Measurements from ENCODE around the gene GRM1.
A peak's percentile ranks its signal among the peaks of the same experiment; 100 is the strongest.
"Not testable (repeated sequence)": the region's sequence is repeated elsewhere in the genome, so short reads cannot be mapped to it uniquely, and the experiment has no call there.

Gene GRM1

DNA sequence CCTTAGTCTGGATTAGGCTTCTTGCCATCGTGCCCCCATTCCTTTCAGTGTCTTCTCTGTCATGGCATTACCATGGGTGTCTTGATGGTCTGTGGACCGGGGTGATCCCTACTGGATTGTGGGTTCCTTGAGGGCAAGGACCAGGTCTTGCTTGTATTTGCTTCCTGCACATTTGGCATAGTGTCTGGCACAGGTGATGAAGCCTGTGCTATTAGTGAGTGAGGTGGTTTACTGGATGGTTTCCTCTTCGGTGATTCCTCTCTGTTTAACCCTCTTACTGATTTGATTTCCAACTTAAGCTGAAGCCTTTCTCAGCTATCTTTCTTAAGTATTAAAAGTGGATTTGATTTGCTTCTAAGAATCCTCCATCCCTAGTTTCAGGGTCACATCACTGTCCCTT is 162.3 kb downstream of the GRM1 start:
- H3K36me3 Mint-ChIP-seq: no peaks in the 10 kb centered on the region
- ATAC-seq (replicated peaks): no peak
- no peak overlapping the region for H3K27ac Mint-ChIP-seq
- no peaks in the 10 kb centered on the region for H3K27me3 Mint-ChIP-seq
- no peaks in the 10 kb centered on the region for H3K9me3 Mint-ChIP-seq
- no peak for DNase-seq
- no peaks in the 10 kb centered on the region for H3K4me1 Mint-ChIP-seq
- H3K4me3 Mint-ChIP-seq: no peak overlapping the region

DNA sequence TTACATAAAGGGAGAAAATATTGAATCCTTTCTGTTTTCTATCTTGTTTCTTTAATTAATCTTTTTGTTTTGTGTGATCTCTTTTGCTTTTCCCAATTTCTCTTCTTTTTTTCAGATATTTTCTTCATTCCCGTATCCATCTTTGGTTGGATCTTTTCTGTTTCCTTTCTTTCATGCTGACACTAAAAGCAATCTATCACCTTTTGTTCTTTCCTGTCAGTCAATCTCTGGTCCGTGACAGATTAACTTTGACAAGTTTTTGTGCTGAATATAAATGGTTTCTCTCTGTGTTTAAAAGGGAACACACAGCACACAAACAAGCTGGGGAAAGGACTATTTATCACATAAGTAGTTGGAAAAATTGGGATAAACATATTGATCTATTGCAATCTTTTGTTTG is 162.8 kb downstream of the GRM1 start:
- no peak overlapping the region for H3K4me3 Mint-ChIP-seq
- H3K9me3 Mint-ChIP-seq: no peaks in the 10 kb centered on the region
- ATAC-seq (replicated peaks) (no peak), DNase-seq (no peak)
- no peaks in the 10 kb centered on the region for H3K27me3 Mint-ChIP-seq
- H3K4me1 Mint-ChIP-seq: no peaks in the 10 kb centered on the region
- no peaks in the 10 kb centered on the region for H3K36me3 Mint-ChIP-seq
- no peak overlapping the region for H3K27ac Mint-ChIP-seq

DNA sequence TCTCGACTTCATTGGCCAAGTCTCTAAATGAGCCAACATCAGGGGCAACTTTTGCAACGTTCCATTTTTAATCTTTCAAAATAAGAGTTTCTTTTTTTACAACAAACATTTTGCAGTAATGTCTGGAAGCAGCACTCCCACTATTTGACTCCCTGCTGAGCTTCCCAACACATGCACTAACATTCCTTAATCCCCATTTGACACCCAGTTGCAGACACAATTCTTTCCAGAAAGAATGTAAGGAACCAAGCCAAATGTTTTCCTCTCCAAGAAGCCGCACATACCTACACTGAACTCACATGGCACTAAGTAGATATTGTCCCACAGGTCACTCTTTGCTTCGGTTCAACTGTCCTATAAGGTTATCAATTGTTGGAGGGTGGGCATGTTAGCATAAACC is 165.6 kb downstream of the GRM1 start:
- Mint-ChIP-seq H3K27me3 (no peaks in the 10 kb centered on the region), H3K4me1 (no peaks in the 10 kb centered on the region), H3K9me3 (no peaks in the 10 kb centered on the region), H3K4me3 (no peak overlapping the region), H3K27ac (no peak overlapping the region), H3K36me3 (no peaks in the 10 kb centered on the region)
- ATAC-seq (replicated peaks) (no peak), DNase-seq (no peak)

DNA sequence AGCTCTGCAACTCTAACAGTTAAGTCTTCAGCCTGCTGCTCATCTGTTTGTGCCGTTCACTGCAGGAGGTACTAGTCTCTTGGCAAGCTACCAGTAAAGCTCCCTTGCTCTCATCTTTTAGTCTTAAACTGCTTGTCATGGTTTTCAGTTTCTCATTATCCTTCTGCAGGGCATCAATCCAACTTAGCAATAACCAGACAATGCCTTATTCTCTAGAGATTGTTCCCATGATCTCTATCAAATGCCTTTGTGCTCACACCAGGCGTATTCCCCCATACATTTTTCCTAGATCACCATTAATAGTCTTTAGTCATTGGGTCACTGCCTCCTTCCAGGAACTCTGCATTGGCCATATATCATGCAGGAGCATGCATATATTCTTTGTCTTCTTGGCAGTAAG is 171.3 kb downstream of the GRM1 start:
- Mint-ChIP-seq H3K4me1 (no peaks in the 10 kb centered on the region), H3K9me3 (no peaks in the 10 kb centered on the region), H3K27ac (no peak overlapping the region), H3K27me3 (no peaks in the 10 kb centered on the region), H3K36me3 (no peaks in the 10 kb centered on the region), H3K4me3 (no peak overlapping the region)
- no peak for DNase-seq
- no peak for ATAC-seq (replicated peaks)

DNA sequence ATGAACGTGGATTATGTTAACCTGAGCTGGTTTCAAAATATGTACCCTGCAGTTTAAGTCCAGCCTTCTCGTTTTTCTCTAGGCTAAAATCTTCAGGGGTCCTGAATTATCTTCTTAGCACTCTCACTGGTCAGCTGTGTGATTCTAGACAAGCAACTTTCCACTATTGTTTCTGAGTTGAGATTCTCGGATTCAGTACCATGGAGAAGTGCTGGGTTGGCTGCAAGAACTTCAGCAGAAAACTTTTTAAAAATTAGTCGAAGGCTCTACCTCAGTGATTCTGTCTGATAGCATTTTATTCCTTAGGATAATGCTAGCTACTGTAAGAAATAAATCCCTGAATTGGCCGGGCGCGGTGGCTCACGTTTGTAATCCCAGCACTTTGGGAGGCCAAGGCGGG is 173.7 kb downstream of the GRM1 start:
- Mint-ChIP-seq H3K27me3 (no peaks in the 10 kb centered on the region), H3K4me1 (no peaks in the 10 kb centered on the region), H3K9me3 (no peaks in the 10 kb centered on the region), H3K4me3 (no peak overlapping the region), H3K27ac (no peak overlapping the region), H3K36me3 (no peaks in the 10 kb centered on the region)
- ATAC-seq (replicated peaks) (no peak), DNase-seq (no peak)

DNA sequence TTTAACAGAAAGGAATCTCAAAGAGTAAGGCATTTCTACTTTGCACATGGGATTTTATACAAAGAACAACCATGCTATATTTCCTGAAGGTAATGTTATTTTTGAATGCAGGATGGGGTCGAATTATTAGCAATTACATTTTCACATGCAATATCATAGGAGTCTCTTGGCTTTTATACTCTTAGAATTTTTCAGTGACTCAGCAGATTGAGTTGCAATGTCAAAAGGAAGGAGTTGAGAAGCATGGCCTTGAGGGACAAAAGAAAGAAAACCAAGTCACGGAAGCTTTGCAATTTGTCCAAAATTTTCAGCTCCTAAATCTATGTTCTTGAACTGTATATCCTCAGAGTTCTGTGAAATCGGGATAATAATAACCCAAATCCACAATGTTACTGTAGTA is 181.1 kb downstream of the GRM1 start:
- H3K36me3 Mint-ChIP-seq: no peaks in the 10 kb centered on the region
- no peak overlapping the region for H3K4me3 Mint-ChIP-seq
- DNase-seq (no peak), ATAC-seq (replicated peaks) (no peak)
- no peak overlapping the region for H3K27ac Mint-ChIP-seq
- H3K4me1 Mint-ChIP-seq: no peaks in the 10 kb centered on the region
- no peaks in the 10 kb centered on the region for H3K9me3 Mint-ChIP-seq
- H3K27me3 Mint-ChIP-seq: no peaks in the 10 kb centered on the region

DNA sequence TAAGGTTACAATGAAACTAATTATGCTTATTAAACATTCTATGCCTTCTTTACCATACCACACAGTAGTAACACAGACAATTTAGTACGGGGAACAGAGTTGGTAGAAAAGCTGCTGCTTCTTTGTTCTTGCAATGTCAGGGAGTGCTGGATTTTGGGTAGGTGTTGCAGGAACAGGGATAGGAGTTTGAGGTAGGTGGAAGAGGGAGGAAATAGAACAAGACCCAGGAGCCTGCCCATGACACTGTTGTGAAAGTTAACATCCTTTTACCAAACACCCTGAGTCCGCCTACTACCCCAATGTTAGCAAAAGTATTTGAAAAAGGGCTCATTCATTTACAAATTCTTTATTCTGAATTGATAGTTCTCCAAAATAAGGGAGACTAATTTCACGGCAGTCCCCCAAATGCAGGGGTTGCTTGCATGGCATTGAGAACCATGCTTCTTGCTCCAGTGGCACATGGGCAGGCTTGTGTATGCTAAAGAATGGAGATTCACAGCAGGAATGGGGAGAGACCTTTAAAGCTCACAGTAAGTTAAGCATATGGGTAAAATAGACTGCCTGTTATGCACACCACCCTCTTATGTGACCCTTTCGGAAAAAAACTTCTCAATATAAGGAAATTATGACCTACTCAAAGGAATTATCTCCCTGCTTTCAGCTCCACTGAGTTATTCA is 181.7 kb downstream of the GRM1 start:
- Mint-ChIP-seq H3K9me3 (no peaks in the 10 kb centered on the region), H3K27me3 (no peaks in the 10 kb centered on the region), H3K27ac (no peak overlapping the region), H3K4me1 (no peaks in the 10 kb centered on the region), H3K4me3 (no peak overlapping the region), H3K36me3 (no peaks in the 10 kb centered on the region)
- DNase-seq (no peak), ATAC-seq (replicated peaks) (no peak)

DNA sequence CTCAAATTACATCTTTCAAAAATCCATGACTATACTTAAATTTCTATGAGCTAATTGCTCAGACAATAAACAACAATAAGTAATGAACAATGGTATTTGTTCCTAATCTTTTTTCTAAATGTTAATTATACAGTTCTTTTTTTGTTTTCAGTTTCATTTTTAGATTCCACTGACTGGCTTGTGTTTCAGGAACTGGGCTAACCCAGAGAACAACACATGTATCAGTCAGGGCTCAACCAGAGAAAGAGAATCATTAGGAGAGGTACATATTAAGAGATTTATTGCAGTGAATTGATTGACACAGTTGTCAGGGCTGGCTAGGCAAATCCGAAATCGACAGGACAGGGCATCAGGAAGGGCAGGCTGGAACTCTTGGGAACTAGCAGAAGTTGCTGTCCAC is 182.8 kb downstream of the GRM1 start:
- Mint-ChIP-seq H3K4me1 (no peaks in the 10 kb centered on the region), H3K4me3 (no peak overlapping the region), H3K27ac (peak overlapping the region; percentile 3), H3K27me3 (no peaks in the 10 kb centered on the region), H3K9me3 (no peaks in the 10 kb centered on the region), H3K36me3 (no peaks in the 10 kb centered on the region)
- DNase-seq (no peak), ATAC-seq (replicated peaks) (no peak)

DNA sequence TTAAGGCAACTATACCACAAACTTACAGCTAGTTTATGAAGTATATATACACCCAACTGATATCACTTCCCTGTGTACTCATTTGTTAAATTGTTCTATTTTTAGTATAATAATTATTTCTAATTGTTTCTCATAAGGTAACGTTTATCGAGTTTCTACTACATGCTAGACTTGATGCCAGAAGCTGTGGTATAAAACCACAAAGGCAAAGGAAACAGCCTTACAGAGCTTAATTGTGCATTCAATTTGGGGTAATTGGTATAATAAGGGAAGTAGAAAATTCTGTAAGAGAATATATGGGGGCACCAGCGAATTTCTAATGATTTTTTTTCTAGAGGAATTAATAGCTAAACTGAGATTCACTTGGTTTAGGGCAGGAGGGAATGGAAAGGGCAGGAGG is 183.9 kb downstream of the GRM1 start:
- no peaks in the 10 kb centered on the region for H3K9me3 Mint-ChIP-seq
- no peak for ATAC-seq (replicated peaks)
- H3K4me3 Mint-ChIP-seq: no peak overlapping the region
- no peaks in the 10 kb centered on the region for H3K36me3 Mint-ChIP-seq
- DNase-seq: no peak
- H3K4me1 Mint-ChIP-seq: no peaks in the 10 kb centered on the region
- no peaks in the 10 kb centered on the region for H3K27me3 Mint-ChIP-seq
- no peak overlapping the region for H3K27ac Mint-ChIP-seq

DNA sequence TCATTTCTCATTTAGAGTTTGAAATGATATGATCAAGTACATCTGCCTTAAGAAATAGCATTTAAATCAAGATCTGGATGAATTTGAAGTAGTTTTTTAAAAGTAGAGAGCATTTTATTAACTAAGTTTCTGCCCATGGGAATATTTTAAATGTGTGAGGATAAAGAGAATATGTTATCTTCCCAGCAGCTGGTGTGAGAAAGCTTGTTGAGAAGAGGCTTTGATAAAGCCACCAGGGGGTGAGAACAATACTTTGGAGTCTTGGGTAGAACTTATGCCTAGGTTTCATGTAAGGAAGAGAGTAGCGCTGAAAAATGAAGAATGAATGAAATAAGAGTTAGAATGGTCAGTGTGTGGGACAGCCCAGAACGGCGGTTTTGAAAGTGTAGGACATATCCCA is 190.2 kb downstream of the GRM1 start:
- Mint-ChIP-seq H3K4me1 (no peaks in the 10 kb centered on the region), H3K27ac (no peak overlapping the region), H3K36me3 (no peaks in the 10 kb centered on the region), H3K4me3 (no peak overlapping the region), H3K27me3 (no peaks in the 10 kb centered on the region), H3K9me3 (peaks cover 0 to 2% of the 10 kb centered on the region in 2 donors)
- DNase-seq (no peak), ATAC-seq (replicated peaks) (no peak)

DNA sequence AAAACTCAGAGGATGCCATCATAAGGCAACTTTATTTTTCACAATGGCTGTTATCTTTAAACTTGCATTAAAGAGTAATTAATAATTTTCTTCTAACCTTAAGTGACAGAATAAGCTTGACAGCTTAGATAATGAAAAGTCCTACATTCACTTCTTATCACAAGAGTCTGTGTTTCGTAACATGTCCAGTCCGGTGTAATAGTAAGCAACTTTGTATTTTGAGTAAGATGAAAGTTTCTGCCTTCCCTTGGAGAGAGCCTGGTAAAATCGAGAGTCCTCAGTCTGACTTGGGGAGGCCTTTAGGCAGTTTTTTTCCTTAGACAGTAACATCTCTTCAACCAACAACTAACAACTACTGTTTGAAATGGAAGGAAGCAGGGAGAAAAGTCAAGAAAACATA is 195.6 kb downstream of the GRM1 start:
- H3K27me3 Mint-ChIP-seq: no peaks in the 10 kb centered on the region
- no peak for ATAC-seq (replicated peaks)
- H3K27ac Mint-ChIP-seq: no peak overlapping the region

DNA sequence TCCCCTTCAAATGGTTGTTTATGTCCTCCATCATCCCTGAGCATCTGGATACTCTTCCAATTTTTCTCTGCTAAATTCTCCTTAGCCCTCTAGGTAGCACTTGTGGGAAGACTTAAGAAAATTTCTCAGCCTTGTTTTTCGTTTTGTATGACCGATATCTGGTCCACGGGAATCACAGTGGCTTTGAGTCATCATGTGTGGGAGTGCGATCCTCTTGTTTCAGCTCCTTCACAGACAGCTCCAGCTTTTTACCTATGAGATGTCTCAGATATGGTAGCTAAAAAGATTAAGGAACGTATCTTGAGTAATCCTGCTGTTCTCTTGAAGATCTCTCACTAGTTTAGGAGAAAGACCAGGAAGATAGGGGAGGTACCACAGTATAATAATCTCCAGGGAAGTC is 196.1 kb downstream of the GRM1 start:
- no peak for ATAC-seq (replicated peaks)
- Mint-ChIP-seq H3K27me3 (no peaks in the 10 kb centered on the region), H3K36me3 (no peaks in the 10 kb centered on the region), H3K4me3 (no peak overlapping the region), H3K27ac (no peak overlapping the region), H3K9me3 (peaks cover 0 to 2% of the 10 kb centered on the region in 2 donors), H3K4me1 (no peaks in the 10 kb centered on the region)
- DNase-seq: no peak

More for the DNA sequence above, 195.6 kb downstream of the GRM1 start:
- H3K9me3 Mint-ChIP-seq: peaks cover 0 to 2% of the 10 kb centered on the region in 2 donors
- no peaks in the 10 kb centered on the region for H3K4me1 Mint-ChIP-seq
- no peak overlapping the region for H3K4me3 Mint-ChIP-seq
- DNase-seq: no peak
- H3K36me3 Mint-ChIP-seq: no peaks in the 10 kb centered on the region

DNA sequence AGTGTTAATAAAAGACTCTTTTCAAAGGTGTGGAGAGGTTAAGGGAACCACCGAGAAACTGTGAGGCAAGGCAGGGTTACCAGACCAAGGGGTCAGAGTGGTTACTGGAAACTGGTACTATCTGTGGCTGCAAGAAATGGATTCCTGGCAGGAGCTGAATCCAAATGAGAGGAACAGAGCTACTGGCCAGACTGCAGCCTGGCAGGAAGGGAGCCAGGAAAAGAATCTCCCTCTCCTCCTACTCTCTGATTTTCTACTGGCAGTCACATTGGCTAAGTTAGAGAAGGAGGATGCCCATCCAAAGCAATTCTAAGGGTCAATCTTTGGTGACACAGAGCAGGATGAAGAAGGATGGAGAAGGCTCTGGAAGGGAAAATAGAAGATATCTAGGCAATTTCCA is 211.5 kb downstream of the GRM1 start:
- H3K4me1 Mint-ChIP-seq: no peaks in the 10 kb centered on the region
- no peak for DNase-seq
- H3K36me3 Mint-ChIP-seq: no peaks in the 10 kb centered on the region
- H3K4me3 Mint-ChIP-seq: no peak overlapping the region
- H3K27ac Mint-ChIP-seq: no peak overlapping the region
- H3K9me3 Mint-ChIP-seq: peaks cover 4 to 7% of the 10 kb centered on the region in 2 donors
- ATAC-seq (replicated peaks): no peak
- H3K27me3 Mint-ChIP-seq: no peaks in the 10 kb centered on the region

DNA sequence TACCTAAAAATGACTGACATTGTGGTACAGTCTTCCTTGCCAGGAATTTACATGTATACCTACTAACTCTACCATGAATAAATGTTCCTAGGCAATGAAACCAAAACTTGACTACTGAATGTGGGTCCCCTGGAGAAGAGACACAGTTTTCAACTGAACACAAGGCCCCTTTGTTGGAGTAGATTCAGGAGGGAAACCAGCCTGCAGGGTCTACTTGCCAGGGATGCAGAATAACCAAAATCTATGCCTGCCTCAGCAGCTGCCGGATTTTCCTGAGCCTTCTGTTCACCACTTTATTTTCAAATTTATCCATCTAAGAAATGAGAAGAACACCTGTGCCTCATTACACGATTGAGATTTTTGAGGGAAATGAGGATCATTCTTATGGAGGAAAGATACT is 211.9 kb downstream of the GRM1 start:
- no peak for ATAC-seq (replicated peaks)
- no peak overlapping the region for H3K4me3 Mint-ChIP-seq

DNA sequence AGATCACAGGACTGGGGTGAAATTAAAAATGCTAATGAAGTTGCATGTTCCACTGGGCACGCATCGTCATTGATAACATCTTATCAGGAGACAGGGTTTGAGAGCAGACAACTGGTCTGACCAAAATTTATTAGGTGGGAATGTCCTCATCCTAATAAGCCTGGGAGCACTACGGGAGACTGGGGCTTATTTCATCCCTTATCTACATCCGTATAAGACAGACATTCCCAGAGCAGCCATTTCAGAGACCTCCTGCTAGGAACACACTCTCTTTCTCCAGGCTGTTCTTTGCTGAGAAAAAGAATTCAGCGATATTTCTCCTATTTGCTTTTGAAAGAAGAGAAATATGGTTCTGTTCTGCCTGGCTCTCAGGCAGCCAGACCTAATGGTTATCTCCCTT is 214.8 kb downstream of the GRM1 start:
- not testable (repeated sequence) for H3K4me1 Mint-ChIP-seq; DNase-seq; ATAC-seq (replicated peaks); H3K4me3 Mint-ChIP-seq; H3K27ac Mint-ChIP-seq; H3K27me3 Mint-ChIP-seq; H3K36me3 Mint-ChIP-seq
- H3K9me3 Mint-ChIP-seq: peaks cover 4 to 11% of the 10 kb centered on the region in 2 donors

More for the DNA sequence above, 211.9 kb downstream of the GRM1 start:
- no peak overlapping the region for H3K27ac Mint-ChIP-seq
- DNase-seq: no peak
- no peaks in the 10 kb centered on the region for H3K4me1 Mint-ChIP-seq
- no peaks in the 10 kb centered on the region for H3K36me3 Mint-ChIP-seq
- peaks cover 4 to 7% of the 10 kb centered on the region in 2 donors for H3K9me3 Mint-ChIP-seq
- no peaks in the 10 kb centered on the region for H3K27me3 Mint-ChIP-seq

DNA sequence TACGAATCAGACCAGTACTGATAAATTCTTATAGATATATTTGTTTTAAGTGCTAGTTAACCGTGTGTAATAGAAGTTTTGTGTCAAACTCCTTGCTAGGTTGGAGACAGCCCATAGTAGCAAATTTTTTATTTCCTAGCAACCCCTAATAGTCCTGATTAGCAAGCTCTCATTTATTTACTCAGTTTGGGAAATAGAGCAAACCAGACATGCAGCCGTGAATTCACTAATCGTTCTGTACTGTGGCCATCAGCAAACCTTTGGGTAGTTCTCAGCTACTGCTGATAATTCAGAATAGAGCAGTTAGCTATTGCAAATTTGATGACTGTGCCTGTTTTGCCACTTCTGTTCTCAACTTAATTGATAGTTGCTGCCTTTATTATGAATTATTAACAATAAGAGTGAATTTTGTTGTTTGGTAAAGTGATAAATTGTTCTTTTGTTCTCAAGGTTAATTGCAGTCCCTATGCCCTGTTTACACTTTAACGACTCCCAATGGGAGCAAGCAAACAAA is 215.8 kb downstream of the GRM1 start:
- H3K27me3 Mint-ChIP-seq: no peaks in the 10 kb centered on the region
- no peaks in the 10 kb centered on the region for H3K36me3 Mint-ChIP-seq
- H3K4me1 Mint-ChIP-seq: no peaks in the 10 kb centered on the region
- DNase-seq (no peak), ATAC-seq (replicated peaks) (no peak)
- H3K9me3 Mint-ChIP-seq: peaks cover 4 to 11% of the 10 kb centered on the region in 2 donors
- H3K4me3 Mint-ChIP-seq: no peak overlapping the region
- no peak overlapping the region for H3K27ac Mint-ChIP-seq

Measured in stimulated activated naive B cell treated with anti-CD40 and anti-IgM and Interleukin-4, amounts not matched to agents 10 μg/mL and 1 μg/mL and 100 μg/mL, for 72 hours (primary cell).